ENCODE measurements around the gene APBA3.

GRCh38 chr19:3771906-3772455, 10.5 kb upstream of the APBA3 start, which contains the start of gene RAX2:
- TF ChIP-seq EZH2 (optimal IDR thresholded peaks at IDR 0.05; ENCODE audit: low read depth, low read length) (no peak), CTCF (IDR thresholded peaks at IDR 0.05; ENCODE audit: low read length) (no peak), EZH2phosphoT487 (IDR thresholded peaks at IDR 0.05; ENCODE audit: low read length) (no peak)

All from MM.1S (cell line).